Spleen (tissue), 11 donors: ENCODE measurements around the gene SPTLC3. TPM values are rescaled to one million over a fixed set of nuclear protein-coding genes. Genes with fewer than 3 reads are reported as not detected.
"Not testable (repeated sequence)": the region's sequence is repeated elsewhere in the genome, so short reads cannot be mapped to it uniquely, and the experiment has no call there.

ENCODE experiments used
- DNase-seq: peaks from one replicate; pipeline ENCODE4 v3.0.0-alpha.2; 2020
- H3K27ac ChIP-seq, 8 donors: fragments of 200-600 bp; sonication (generic) in 7 of 8; 1 replicate in 4 of 8; 2 replicates in 4 of 8; pipeline versions ENCODE4 v1.5.0 to v1.8.0; 2016 to 2021; ENCODE audit warnings: inconsistent platforms in 4 of 8, mild to moderate bottlenecking in 4 of 8, moderate library complexity in 1 of 8
- H3K27me3 ChIP-seq, 7 donors: fragments of 200-600 bp; sonication (generic) in 6 of 7; replicated peaks in 1 of 7; 1 replicate in 4 of 7; 2 replicates in 3 of 7; pipeline versions ENCODE4 v1.5.0 to v1.8.0; 2016 to 2021; ENCODE audit warnings: inconsistent platforms in 3 of 7, mild to moderate bottlenecking in 1 of 7
- H3K36me3 ChIP-seq, 6 donors: fragments of 200-600 bp; sonication (generic) in 5 of 6; 1 replicate in 4 of 6; 2 replicates in 2 of 6; pipeline versions ENCODE4 v1.5.0 to v1.8.0; 2016 to 2021; ENCODE audit warnings: inconsistent platforms in 2 of 6
- H3K4me1 ChIP-seq, 6 donors: fragments of 200-600 bp; sonication (generic) in 5 of 6; 1 replicate in 3 of 6; 2 replicates in 3 of 6; pipeline versions ENCODE4 v1.5.0 to v1.8.0; 2016 to 2021; ENCODE audit warnings: inconsistent platforms in 3 of 6
- H3K4me3 ChIP-seq, 8 donors: fragments of 200-600 bp; sonication (generic) in 7 of 8; 1 replicate in 4 of 8; 2 replicates in 4 of 8; pipeline versions ENCODE4 v1.5.0 to v1.8.0; 2016 to 2021; ENCODE audit warnings: inconsistent platforms in 4 of 8, mild to moderate bottlenecking in 4 of 8, moderate library complexity in 2 of 8
- H3K9me3 ChIP-seq, 8 donors: fragments of 200-600 bp; sonication (generic) in 7 of 8; 1 replicate in 4 of 8; 2 replicates in 4 of 8; pipeline versions ENCODE4 v1.5.0 to v1.8.0; 2016 to 2021; ENCODE audit warnings: inconsistent platforms in 4 of 8
- POLR2A ChIP-seq, 3 donors: fragments of 450-650 bp; IDR thresholded peaks; one replicate each; pipeline ENCODE4 v1.5.1; 2017; ENCODE audit warnings: antibody characterized with exemption in 3 of 3, mild to moderate bottlenecking in 1 of 3
- POLR2AphosphoS5 ChIP-seq, 3 donors: sonication (generic); formaldehyde crosslinking; IDR thresholded peaks; one replicate each; pipeline ENCODE4 v1.5.1; 2017; ENCODE audit warnings: antibody characterized with exemption in 3 of 3
- WGBS, 5 donors: extraction: QIAGEN DNeasy Blood & Tissue Kit in 3 of 5; methylation state at CpG; one replicate each; pipeline versions ENCODE4 v1.1.5 to v1.1.7; 2013 to 2018; 5-methylcytosine and 5-hydroxymethylcytosine counted together
- intact Hi-C: fragments of 100-400 bp; cut with DNase I; formaldehyde crosslinking; loops from one replicate; pipeline ENCODE4 v1.15.0; 2023; ENCODE audit warnings: low total_unique reads
- polyA plus RNA-seq, 3 donors: library from polyadenylated mRNA; stranded (reverse); fragments of 200-250 nt; gene quantifications; one replicate each; pipeline ENCODE4 v1.2.1, GENCODE V29; 2013
- total RNA-seq, 7 donors: library from RNA; depleted of rRNA in 3 of 7; stranded (reverse); fragments of >200 nt in 3 of 7; fragmentation: NEBNext Ultra II Directional in 4 of 7; extraction: Animal tissue kit (Norgen Biotek cat#: 25700) in 4 of 7; gene quantifications; one replicate each; pipeline versions ENCODE4 v1.1.0 to v1.2.1, GENCODE V29; 2016 to 2021
- TF ChIP-seq, protein P1 (sequence below), 11 experiments: fragments of 200-600 bp in 7 of 11; fragments of 450-650 bp in 4 of 11; sonication (generic) in 4 of 11; IDR thresholded peaks in 8 of 11; conservative IDR thresholded peaks in 3 of 11; 1 replicate in 7 of 11; 2 replicates in 4 of 11; pipeline versions ENCODE4 v1.4.0 to v1.8.0; 2016 to 2021; ENCODE audit warnings: antibody characterized with exemption in 11 of 11, inconsistent platforms in 4 of 11, mild to moderate bottlenecking in 1 of 11
- donor health status: healthy with polysubstance abuse.
- donor health status: DM: no; HTN: no; CAD: no; lungs with moderate emphysema.
- donor health status: DM: no; HTN: no; CAD: no.
- donor health status: Bipolar disorder and iron deficiency.
- donor health status: healthy.
- donor health status: DM: no; HTN: no; CAD: no.
- donor health status: DM: yes; HTN: yes; CAD: no.

Gene SPTLC3
- total and polyA plus RNA-seq, 10 donors: 0.50 to 12.3 (median 3.7) TPM

DNA sequence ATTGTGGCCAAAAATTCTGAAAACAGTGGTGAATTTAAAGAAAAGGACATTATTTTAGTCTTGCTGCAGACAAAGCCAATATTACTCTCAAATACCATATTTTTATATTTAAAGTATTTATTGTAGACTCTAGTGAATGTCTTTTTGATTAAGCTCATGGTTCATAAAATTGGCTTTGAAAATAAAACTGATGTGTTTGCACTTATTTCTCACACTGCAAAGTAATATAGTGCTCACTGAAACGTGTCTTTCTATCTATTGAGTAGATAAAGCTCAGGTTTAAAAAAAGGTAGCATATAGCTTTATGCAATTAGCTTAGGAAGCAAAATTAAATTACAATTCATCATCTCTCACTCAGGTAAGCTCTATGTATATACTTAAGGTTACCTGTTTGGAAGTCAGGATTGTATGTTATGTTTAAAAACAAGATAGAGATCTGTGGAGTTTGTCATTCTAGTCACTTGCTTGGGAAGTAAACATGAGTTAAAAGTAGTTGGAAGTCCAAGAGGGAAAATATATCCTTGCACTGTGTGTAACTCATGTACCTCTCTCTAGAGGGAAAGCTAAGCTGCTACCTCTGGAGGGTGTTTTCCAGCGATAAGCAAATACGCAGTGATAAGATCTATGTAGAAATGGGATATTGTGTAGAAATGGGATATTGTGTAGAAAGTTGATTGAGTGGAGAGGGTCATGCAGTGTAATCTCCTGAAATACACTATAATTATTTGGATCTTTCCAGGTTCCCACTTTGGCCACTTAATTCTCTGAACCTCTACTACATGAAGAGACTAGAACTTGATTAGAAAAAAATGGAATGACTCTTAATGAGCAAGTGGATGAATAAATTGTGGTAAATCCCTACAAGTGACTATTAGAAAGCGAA, 29.9 kb upstream of the SPTLC3 start:
- no peak overlapping the region for H3K27ac ChIP-seq
- H3K4me1 ChIP-seq: no peaks in the 10 kb centered on the region
- TF ChIP-seq, protein P1, sequence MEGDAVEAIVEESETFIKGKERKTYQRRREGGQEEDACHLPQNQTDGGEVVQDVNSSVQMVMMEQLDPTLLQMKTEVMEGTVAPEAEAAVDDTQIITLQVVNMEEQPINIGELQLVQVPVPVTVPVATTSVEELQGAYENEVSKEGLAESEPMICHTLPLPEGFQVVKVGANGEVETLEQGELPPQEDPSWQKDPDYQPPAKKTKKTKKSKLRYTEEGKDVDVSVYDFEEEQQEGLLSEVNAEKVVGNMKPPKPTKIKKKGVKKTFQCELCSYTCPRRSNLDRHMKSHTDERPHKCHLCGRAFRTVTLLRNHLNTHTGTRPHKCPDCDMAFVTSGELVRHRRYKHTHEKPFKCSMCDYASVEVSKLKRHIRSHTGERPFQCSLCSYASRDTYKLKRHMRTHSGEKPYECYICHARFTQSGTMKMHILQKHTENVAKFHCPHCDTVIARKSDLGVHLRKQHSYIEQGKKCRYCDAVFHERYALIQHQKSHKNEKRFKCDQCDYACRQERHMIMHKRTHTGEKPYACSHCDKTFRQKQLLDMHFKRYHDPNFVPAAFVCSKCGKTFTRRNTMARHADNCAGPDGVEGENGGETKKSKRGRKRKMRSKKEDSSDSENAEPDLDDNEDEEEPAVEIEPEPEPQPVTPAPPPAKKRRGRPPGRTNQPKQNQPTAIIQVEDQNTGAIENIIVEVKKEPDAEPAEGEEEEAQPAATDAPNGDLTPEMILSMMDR (IDR thresholded peaks at IDR 0.05 in 8 of 11, conservative IDR thresholded peaks at IDR 0.05 in 3 of 11): no peak
- no peak for TF ChIP-seq POLR2A (IDR thresholded peaks at IDR 0.05)
- no peak for TF ChIP-seq POLR2AphosphoS5 (IDR thresholded peaks at IDR 0.05)
- DNase-seq: no peak
- H3K27me3 ChIP-seq: no peaks in the 10 kb centered on the region
- no peaks in the 10 kb centered on the region for H3K9me3 ChIP-seq
- H3K36me3 ChIP-seq: no peaks in the 10 kb centered on the region
- intact Hi-C loops: loop anchor here (10.0 kb wide), 1 partner anchor 126 kb away; no protein-coding TSS in a partner anchor
- 80 to 94% (median 86%) methylated on average over 4 of the region's 4 CpGs for WGBS, 5 donors
- no peak overlapping the region for H3K4me3 ChIP-seq

DNA sequence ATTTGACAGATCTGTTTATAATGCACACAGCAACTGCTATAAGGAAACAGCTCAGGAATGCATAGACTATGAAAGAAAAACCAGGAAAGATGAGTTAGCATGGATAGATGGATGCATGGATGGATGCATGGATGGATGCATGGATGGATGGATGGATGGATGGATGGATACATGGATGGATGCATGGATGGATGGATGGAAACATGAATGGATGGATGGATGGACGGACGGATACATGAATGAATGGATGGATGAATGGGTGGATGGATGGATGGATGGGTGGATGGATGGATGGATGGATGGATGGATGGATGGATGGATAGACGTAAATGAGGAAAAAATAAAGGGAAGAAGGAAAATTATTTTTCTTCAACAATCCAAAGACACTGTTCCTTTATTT, 29.1 kb upstream of the SPTLC3 start:
- H3K27me3 ChIP-seq, H3K9me3 ChIP-seq, H3K4me1 ChIP-seq, H3K27ac ChIP-seq, H3K4me3 ChIP-seq, DNase-seq, H3K36me3 ChIP-seq: not testable (repeated sequence)
- WGBS, 5 donors: 85 to 94% (median 88%) methylated on average over 3 of the region's 3 CpGs
- intact Hi-C loops: loop anchor here (10.0 kb wide), 1 partner anchor 125 kb away; no protein-coding TSS in a partner anchor

DNA sequence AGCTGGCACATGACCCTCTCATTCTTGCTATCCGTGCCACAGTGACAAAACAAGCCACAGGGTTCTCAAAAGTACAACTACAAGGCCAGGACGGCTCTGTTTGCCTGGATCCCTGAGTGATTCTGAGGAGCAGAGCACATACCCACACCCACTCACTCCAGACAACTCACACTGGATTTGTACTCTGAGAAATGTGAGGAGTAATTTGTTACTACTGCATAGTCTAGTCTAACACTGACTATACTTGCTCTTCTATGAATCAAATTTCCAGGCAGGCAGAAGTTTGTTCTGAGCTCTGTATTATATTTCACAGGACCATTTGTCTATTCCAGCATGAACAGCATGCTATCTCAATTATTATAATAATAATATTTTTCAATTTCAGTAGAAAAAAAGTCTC, 26.7 kb upstream of the SPTLC3 start:
- H3K27me3 ChIP-seq: no peaks in the 10 kb centered on the region
- WGBS, 5 donors: 73 to 92% (median 86%) methylated on average over 2 of the region's 2 CpGs
- DNase-seq: no peak

DNA sequence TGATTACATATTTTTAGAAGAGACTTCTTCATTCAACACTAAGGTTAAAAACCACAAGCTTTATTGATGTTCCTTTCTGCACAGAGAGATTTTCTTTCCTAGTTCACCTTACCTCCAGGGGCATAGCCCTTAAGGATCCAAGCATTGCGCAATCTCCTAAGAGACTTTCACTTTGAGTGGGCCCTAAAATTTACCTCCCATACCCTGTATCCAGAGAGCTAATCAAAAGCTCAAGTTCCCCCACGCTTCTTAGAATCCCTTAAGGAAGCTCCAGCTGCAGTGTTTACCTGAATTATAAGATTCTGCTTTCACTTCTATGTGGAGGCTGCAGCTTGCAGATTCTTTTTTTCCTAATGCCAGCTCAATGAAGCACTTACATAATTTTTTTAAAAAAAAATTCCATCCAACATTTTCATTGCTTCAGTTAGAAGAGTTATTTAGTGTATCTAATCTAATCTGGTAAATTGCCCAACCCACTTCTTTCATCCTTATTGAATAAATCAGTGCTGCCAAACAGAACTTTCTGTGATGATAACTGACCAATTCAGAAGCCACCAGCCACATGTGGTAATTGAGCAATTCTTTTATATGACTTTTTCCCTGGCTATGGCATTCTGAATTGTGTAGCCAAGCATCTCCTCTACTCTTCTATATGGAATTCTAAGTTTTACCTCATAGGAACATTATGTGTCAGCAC, 24.6 kb upstream of the SPTLC3 start:
- no peak for DNase-seq
- 72 to 83% (median 82%) methylated on average over 2 of the region's 2 CpGs for WGBS, 5 donors
- H3K36me3 ChIP-seq: no peaks in the 10 kb centered on the region

More for the DNA sequence above, 26.7 kb upstream of the SPTLC3 start:
- H3K4me1 ChIP-seq: no peaks in the 10 kb centered on the region
- H3K4me3 ChIP-seq: no peak overlapping the region
- intact Hi-C loops: no loop called here
- H3K36me3 ChIP-seq: no peaks in the 10 kb centered on the region
- no peaks in the 10 kb centered on the region for H3K9me3 ChIP-seq
- H3K27ac ChIP-seq: no peak overlapping the region
- TF ChIP-seq, protein P1 (IDR thresholded peaks at IDR 0.05 in 8 of 11, conservative IDR thresholded peaks at IDR 0.05 in 3 of 11): no peak
- TF ChIP-seq POLR2AphosphoS5 (IDR thresholded peaks at IDR 0.05) (no peak), POLR2A (IDR thresholded peaks at IDR 0.05) (no peak)

More for the DNA sequence above, 24.6 kb upstream of the SPTLC3 start:
- Histone ChIP-seq H3K4me1 (no peaks in the 10 kb centered on the region), H3K27me3 (no peaks in the 10 kb centered on the region), H3K27ac (no peak overlapping the region), H3K9me3 (no peaks in the 10 kb centered on the region), H3K4me3 (no peak overlapping the region)
- intact Hi-C loops: no loop called here
- no peak for TF ChIP-seq POLR2A (IDR thresholded peaks at IDR 0.05)
- TF ChIP-seq, protein P1 (IDR thresholded peaks at IDR 0.05 in 8 of 11, conservative IDR thresholded peaks at IDR 0.05 in 3 of 11): no peak
- TF ChIP-seq POLR2AphosphoS5 (IDR thresholded peaks at IDR 0.05): no peak
